ENCODE measurements around the gene ANKRD10.
A peak's percentile ranks its signal among the peaks of the same experiment; 100 is the strongest.

Gene ANKRD10

GRCh38 chr13:110925023-110925612 is 10.2 kb upstream of the ANKRD10 start:
- H3K27me3 ChIP-seq (ENCODE audit: insufficient read depth, low read depth, severe bottlenecking), result peaks cover 80% of the 10 kb centered on the region
- no peak overlapping the region for H3K4me3 ChIP-seq (ENCODE audit: low read depth, low read length)
- DNase-seq, result peak; percentile 52
- TF ChIP-seq CTCF (IDR thresholded peaks at IDR 0.05; ENCODE audit: low read depth, low read length), result peak; percentile 65
- H3K27ac ChIP-seq, result no peak overlapping the region
- H3K36me3 ChIP-seq, result no peaks in the 10 kb centered on the region
- H3K9me3 ChIP-seq (ENCODE audit: severe bottlenecking), result no peaks in the 10 kb centered on the region

- no peak for DNase-seq
- H3K36me3 ChIP-seq, result no peaks in the 10 kb centered on the region
- no peaks in the 10 kb centered on the region for H3K9me3 ChIP-seq (ENCODE audit: severe bottlenecking)
- H3K4me3 ChIP-seq (ENCODE audit: low read depth, low read length), result no peak overlapping the region
- no peak overlapping the region for H3K27ac ChIP-seq
- peaks cover 74% of the 10 kb centered on the region for H3K27me3 ChIP-seq (ENCODE audit: insufficient read depth, low read depth, severe bottlenecking)
- no peak for TF ChIP-seq CTCF (IDR thresholded peaks at IDR 0.05; ENCODE audit: low read depth, low read length)
These were observed 9.7 kb upstream of the ANKRD10 start for GRCh38 chr13:110924639-110924934.

- no peak overlapping the region for H3K27ac ChIP-seq
- no peak for DNase-seq
- H3K27me3 ChIP-seq (ENCODE audit: insufficient read depth, low read depth, severe bottlenecking), result peaks cover 68% of the 10 kb centered on the region
- H3K36me3 ChIP-seq, result no peaks in the 10 kb centered on the region
- no peak overlapping the region for H3K4me3 ChIP-seq (ENCODE audit: low read depth, low read length)
- TF ChIP-seq CTCF (IDR thresholded peaks at IDR 0.05; ENCODE audit: low read depth, low read length), result no peak
- H3K9me3 ChIP-seq (ENCODE audit: severe bottlenecking), result no peaks in the 10 kb centered on the region
These were observed 9.1 kb upstream of the ANKRD10 start for GRCh38 chr13:110923777-110924638.

- TF ChIP-seq CTCF (IDR thresholded peaks at IDR 0.05; ENCODE audit: low read depth, low read length), result no peak
- DNase-seq, result no peak
- no peak overlapping the region for H3K4me3 ChIP-seq (ENCODE audit: low read depth, low read length)
These were observed 8.2 kb upstream of the ANKRD10 start for GRCh38 chr13:110923086-110923485.

GRCh38 chr13:110922506-110922905 is 7.6 kb upstream of the ANKRD10 start:
- Histone ChIP-seq H3K27me3 (ENCODE audit: insufficient read depth, low read depth, severe bottlenecking) (peaks cover 53% of the 10 kb centered on the region), H3K27ac (no peak overlapping the region), H3K36me3 (no peaks in the 10 kb centered on the region), H3K4me3 (ENCODE audit: low read depth, low read length) (no peak overlapping the region), H3K9me3 (ENCODE audit: severe bottlenecking) (no peaks in the 10 kb centered on the region)
- no peak for DNase-seq
- TF ChIP-seq CTCF (IDR thresholded peaks at IDR 0.05; ENCODE audit: low read depth, low read length), result no peak

More at GRCh38 chr13:110923086-110923485, 8.2 kb upstream of the ANKRD10 start:
- no peaks in the 10 kb centered on the region for H3K9me3 ChIP-seq (ENCODE audit: severe bottlenecking)
- H3K27me3 ChIP-seq (ENCODE audit: insufficient read depth, low read depth, severe bottlenecking), result peaks cover 59% of the 10 kb centered on the region
- no peak overlapping the region for H3K27ac ChIP-seq
- H3K36me3 ChIP-seq, result no peaks in the 10 kb centered on the region
